Lower lobe of right lung (tissue), 2 donors: ENCODE results near the gene COG4. TPM values are rescaled to one million over a fixed set of nuclear protein-coding genes. Genes with fewer than 3 reads are reported as not detected.

Experiments
- ATAC-seq, 2 donors: fragments of 200-7000 bp; cut with Tn5 transposase; one replicate each; pipeline ENCODE4 v1.9.1; 2020 to 2022; ENCODE audit warnings: mild to moderate bottlenecking in 2 of 2, moderate library complexity in 2 of 2
- DNase-seq: peaks from one replicate; pipeline ENCODE4 v3.0.0-alpha.2; 2020
- H3K27ac ChIP-seq: fragments of 200-600 bp; one replicate; pipeline ENCODE4 v1.8.0; 2022
- H3K27me3 ChIP-seq: fragments of 200-600 bp; one replicate; pipeline ENCODE4 v1.8.0; 2022; ENCODE audit warnings: low read depth
- H3K36me3 ChIP-seq: fragments of 200-600 bp; one replicate; pipeline ENCODE4 v1.8.0; 2022; ENCODE audit warnings: mild to moderate bottlenecking
- H3K4me1 ChIP-seq: fragments of 200-600 bp; one replicate; pipeline ENCODE4 v1.8.0; 2022
- H3K4me3 ChIP-seq: fragments of 200-600 bp; one replicate; pipeline ENCODE4 v1.8.0; 2022; ENCODE audit warnings: mild to moderate bottlenecking
- H3K9me3 ChIP-seq: fragments of 200-600 bp; one replicate; pipeline ENCODE4 v1.8.0; 2022
- CTCF ChIP-seq: fragments of 200-600 bp; IDR thresholded peaks from one replicate; pipeline ENCODE4 v1.8.0; 2022; ENCODE audit warnings: antibody characterized with exemption, mild to moderate bottlenecking
- intact Hi-C: fragments of 100-400 bp; cut with DNase I; formaldehyde crosslinking; loops from one replicate; pipeline ENCODE4 v1.11.0; 2022
- total RNA-seq: library from RNA; stranded (reverse); fragmentation: NEBNext Ultra II Directional; extraction: Animal tissue kit (Norgen Biotek cat#: 25700); gene quantifications from one replicate; pipeline ENCODE4 v1.2.1, GENCODE V29; 2021
- donor health status: DM: no; HTN: yes; CAD: no; lungs with severe emphysema.

The COG4 gene
- total RNA-seq, 1 donor from 2014 or later: 62.0 TPM

- ATAC-seq (no peak), DNase-seq (no peak)
- H3K4me3 ChIP-seq: no peak overlapping the region
- H3K27me3 ChIP-seq: no peaks in the 10 kb centered on the region
- intact Hi-C loops: no loop called here
- H3K27ac ChIP-seq: no peak overlapping the region
- H3K4me1 ChIP-seq: no peaks in the 10 kb centered on the region
- no peak for TF ChIP-seq CTCF
- H3K9me3 ChIP-seq: no peaks in the 10 kb centered on the region
- peaks cover 90% of the 10 kb centered on the region for H3K36me3 ChIP-seq
Measured at GRCh38 chr16:70496513-70496912, 26.8 kb downstream of the COG4 start.

GRCh38 chr16:70495425-70496182 is 27.8 kb downstream of the COG4 start:
- Histone ChIP-seq H3K36me3 (peaks cover 91% of the 10 kb centered on the region), H3K4me1 (no peaks in the 10 kb centered on the region)
- ATAC-seq: no peak

GRCh38 chr16:70494777-70495176 is 28.6 kb downstream of the COG4 start:
- ATAC-seq: no peak
- H3K4me1 ChIP-seq: no peaks in the 10 kb centered on the region
- H3K36me3 ChIP-seq: peaks cover 91% of the 10 kb centered on the region
- H3K9me3 ChIP-seq: no peaks in the 10 kb centered on the region
- no peak overlapping the region for H3K27ac ChIP-seq
- H3K27me3 ChIP-seq: no peaks in the 10 kb centered on the region
- intact Hi-C loops: no loop called here
- H3K4me3 ChIP-seq: no peak overlapping the region
- DNase-seq: no peak
- TF ChIP-seq CTCF: no peak

More at GRCh38 chr16:70495425-70496182, 27.8 kb downstream of the COG4 start:
- Histone ChIP-seq H3K4me3 (no peak overlapping the region), H3K27me3 (no peaks in the 10 kb centered on the region), H3K27ac (no peak overlapping the region), H3K9me3 (no peaks in the 10 kb centered on the region)
- intact Hi-C loops: no loop called here
- no peak for DNase-seq
- no peak for TF ChIP-seq CTCF

GRCh38 chr16:70494202-70494770 is 29.1 kb downstream of the COG4 start:
- no peak overlapping the region for H3K4me3 ChIP-seq
- intact Hi-C loops: no loop called here
- ATAC-seq: no peak
- TF ChIP-seq CTCF: no peak
- H3K9me3 ChIP-seq: no peaks in the 10 kb centered on the region
- H3K27me3 ChIP-seq: no peaks in the 10 kb centered on the region
- H3K4me1 ChIP-seq: no peaks in the 10 kb centered on the region
- H3K27ac ChIP-seq: no peak overlapping the region
- peaks cover 91% of the 10 kb centered on the region for H3K36me3 ChIP-seq
- no peak for DNase-seq

- DNase-seq: no peak
- H3K27ac ChIP-seq: no peak overlapping the region
- H3K9me3 ChIP-seq: no peaks in the 10 kb centered on the region
- TF ChIP-seq CTCF: no peak
- H3K27me3 ChIP-seq: no peaks in the 10 kb centered on the region
- H3K4me1 ChIP-seq: no peaks in the 10 kb centered on the region
- H3K4me3 ChIP-seq: no peak overlapping the region
- peaks cover 91% of the 10 kb centered on the region for H3K36me3 ChIP-seq
- no peak for ATAC-seq
- intact Hi-C loops: no loop called here
Measured at GRCh38 chr16:70493802-70494201, 29.6 kb downstream of the COG4 start.
